ENCODE measurements around the gene PPBP. TPM values are rescaled to one million over a fixed set of nuclear protein-coding genes. Genes with fewer than 3 reads are reported as not detected.
A peak's percentile ranks its signal among the peaks of the same experiment; 100 is the strongest.

PPBP gene
- total and polyA plus RNA-seq, 9 of the 15 experiments (the other 6 are each of a cell fraction or from before 2014, with no cell fraction given) = 0.17 to 0.55 (median 0.29) TPM; not detected in 4

DNA sequence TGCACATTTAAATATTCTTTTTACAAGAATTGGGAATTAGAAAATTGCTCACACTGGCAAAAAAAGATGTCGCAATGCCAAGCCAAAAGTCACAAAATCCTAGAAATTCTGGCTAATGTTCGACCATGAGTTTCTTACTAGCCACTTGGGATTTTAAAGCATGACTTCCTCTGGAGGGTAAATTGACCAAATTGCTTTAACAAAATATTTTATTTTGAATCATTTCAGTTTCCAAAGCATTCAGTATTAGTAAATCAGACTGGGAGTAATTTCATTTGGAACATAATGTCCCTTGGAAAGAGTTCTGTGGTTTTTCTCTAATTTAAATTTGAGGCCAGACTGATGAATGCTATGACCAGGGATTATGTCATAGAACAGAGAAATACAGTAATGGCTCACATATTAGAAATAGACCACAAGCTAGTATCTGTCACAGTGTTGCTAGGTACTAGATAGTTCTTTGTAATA is 18.1 kb upstream of the PPBP start:
- Histone ChIP-seq H3K4me2 (ENCODE audit: insufficient read depth, low read length) (no peak overlapping the region), H3K4me3 (no peak overlapping the region), H3K4me1 (replicated peaks in 1 of 2; ENCODE audit: control insufficient read depth in 2 of 2, insufficient read depth in 2 of 2, low read length in 2 of 2) (peaks cover 3 to 15% of the 10 kb centered on the region in 2 experiments; a peak in 2 of 5 replicates), H2AFZ (ENCODE audit: low read depth, low read length) (peak overlapping the region; percentile 41; the same call in 1 of the 2 replicates), H3K79me2 (ENCODE audit: control insufficient read depth, insufficient read depth, low read length) (no peaks in the 10 kb centered on the region), H3K27me3 (ENCODE audit: control insufficient read depth in 2 of 2, insufficient read depth in 2 of 2, low read length in 2 of 2) (no peaks in the 10 kb centered on the region), H3K9me3 (replicated peaks; ENCODE audit: control insufficient read depth, insufficient read depth, low read depth, low read length) (no peaks in the 10 kb centered on the region), H3K27ac (ENCODE audit: extremely low read depth, low read depth, low read length) (no peak overlapping the region), H4K20me1 (replicated peaks; ENCODE audit: control insufficient read depth, insufficient read depth, low read length) (no peaks in the 10 kb centered on the region), H3K36me3 (ENCODE audit: control insufficient read depth, insufficient read depth, low read length) (no peaks in the 10 kb centered on the region), H3K9me1 (ENCODE audit: control insufficient read depth, insufficient read depth, low read length) (no peaks in the 10 kb centered on the region), H3K9ac (ENCODE audit: insufficient read depth in 1 of 2, low read depth in 2 of 2, low read length in 2 of 2) (no peak overlapping the region)
- 54% methylated on average over 2 of the region's 2 CpGs for whole genome bisulfite sequencing (ENCODE audit: insufficient coverage, low coverage, missing lambda C conversion rate)
- no peak for FAIRE-seq
- TF ChIP-seq ARID1B (IDR thresholded peaks at IDR 0.05) (no peak), CEBPG (CRISPR knock-in tag; IDR thresholded peaks at IDR 0.05) (no peak), CEBPG (tag; conservative IDR thresholded peaks at IDR 0.05 in 1 of 2, IDR thresholded peaks at IDR 0.05 in 1 of 2) (peak; percentile 63 to 64; a peak in 3 of 4 replicates), CEBPB (tag; IDR thresholded peaks at IDR 0.05) (peak; percentile 86)
- DNase-seq (ENCODE audit: extremely low read depth in 1 of 4, low spot score in 3 of 4) = no peak
- CTCF ChIA-PET (ENCODE audit: low intra/inter-chr PET ratio) = no interaction called here
- BruUV-seq (replicated peaks) = no TSS peak
- intact Hi-C loops (cut with micrococcal nuclease) (no loop called here), in situ Hi-C loops (cut with MboI) (no loop called here)
- POLR2A ChIA-PET = no interaction called here
- no peak for ATAC-seq

DNA sequence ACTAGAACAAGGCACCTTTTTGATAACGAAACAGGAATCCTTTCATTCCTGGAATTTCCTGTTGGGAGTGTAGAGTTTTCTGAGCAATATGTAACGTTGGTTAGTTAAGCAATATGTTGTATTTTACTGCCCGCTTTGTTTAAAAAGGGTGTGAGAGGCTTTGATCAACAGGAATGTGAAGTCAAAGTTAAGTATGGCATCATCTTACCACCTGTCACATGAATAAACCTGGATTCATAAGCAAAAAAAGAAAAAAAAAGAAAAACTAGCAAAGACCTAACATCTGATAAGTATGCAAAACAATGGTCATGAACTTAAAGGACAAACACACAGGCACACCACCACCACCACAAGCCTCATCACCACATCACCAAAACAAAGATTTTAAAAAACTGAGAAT is 17.5 kb upstream of the PPBP start:
- WGBS (ENCODE audit: insufficient coverage, low coverage, missing lambda C conversion rate) = 23% methylated on average over 3 of the region's 3 CpGs
- CTCF ChIA-PET (ENCODE audit: low intra/inter-chr PET ratio) = no interaction called here

More for the DNA sequence above, 17.5 kb upstream of the PPBP start:
- no TSS peak for BruUV-seq (replicated peaks)
- H3K9me3 ChIP-seq (replicated peaks; ENCODE audit: control insufficient read depth, insufficient read depth, low read depth, low read length) = no peaks in the 10 kb centered on the region
- peak; percentile 60; the same call in 1 of the 3 replicates for ATAC-seq
- H2AFZ ChIP-seq (ENCODE audit: low read depth, low read length) = peak overlapping the region; percentile 35
- in situ Hi-C loops (cut with MboI) (no loop called here), intact Hi-C loops (cut with micrococcal nuclease) (no loop called here)
- POLR2A ChIA-PET = no interaction called here
- H3K36me3 ChIP-seq (ENCODE audit: control insufficient read depth, insufficient read depth, low read length) = no peaks in the 10 kb centered on the region
- H3K27me3 ChIP-seq (ENCODE audit: control insufficient read depth in 2 of 2, insufficient read depth in 2 of 2, low read length in 2 of 2) = no peaks in the 10 kb centered on the region
- no peaks in the 10 kb centered on the region for H3K9me1 ChIP-seq (ENCODE audit: control insufficient read depth, insufficient read depth, low read length)
- TF ChIP-seq SOX6 (IDR thresholded peaks at IDR 0.05) (peak; percentile 64), SMARCA4 (IDR thresholded peaks at IDR 0.05) (no peak), CBX1 (IDR thresholded peaks at IDR 0.05; ENCODE audit: low read depth) (no peak), DPF2 (IDR thresholded peaks at IDR 0.05) (0 out of 2 replicates have a peak, but pooled peaks have one; percentile 14)
- peaks cover 3 to 15% of the 10 kb centered on the region in 2 experiments; a peak in 2 of 5 replicates for H3K4me1 ChIP-seq (replicated peaks in 1 of 2; ENCODE audit: control insufficient read depth in 2 of 2, insufficient read depth in 2 of 2, low read length in 2 of 2)
- no peak overlapping the region for H3K4me2 ChIP-seq (ENCODE audit: insufficient read depth, low read length)
- no peak overlapping the region for H3K9ac ChIP-seq (ENCODE audit: insufficient read depth in 1 of 2, low read depth in 2 of 2, low read length in 2 of 2)
- DNase-seq (ENCODE audit: extremely low read depth in 1 of 4, low spot score in 3 of 4) = no peak
- H4K20me1 ChIP-seq (replicated peaks; ENCODE audit: control insufficient read depth, insufficient read depth, low read length) = no peaks in the 10 kb centered on the region
- H3K27ac ChIP-seq (ENCODE audit: extremely low read depth, low read depth, low read length) = no peak overlapping the region
- no peak for FAIRE-seq
- no peaks in the 10 kb centered on the region for H3K79me2 ChIP-seq (ENCODE audit: control insufficient read depth, insufficient read depth, low read length)
- no peak overlapping the region for H3K4me3 ChIP-seq

All from K562 (cell line).